ENCODE data around the gene DSG2.

The DSG2 gene

DNA sequence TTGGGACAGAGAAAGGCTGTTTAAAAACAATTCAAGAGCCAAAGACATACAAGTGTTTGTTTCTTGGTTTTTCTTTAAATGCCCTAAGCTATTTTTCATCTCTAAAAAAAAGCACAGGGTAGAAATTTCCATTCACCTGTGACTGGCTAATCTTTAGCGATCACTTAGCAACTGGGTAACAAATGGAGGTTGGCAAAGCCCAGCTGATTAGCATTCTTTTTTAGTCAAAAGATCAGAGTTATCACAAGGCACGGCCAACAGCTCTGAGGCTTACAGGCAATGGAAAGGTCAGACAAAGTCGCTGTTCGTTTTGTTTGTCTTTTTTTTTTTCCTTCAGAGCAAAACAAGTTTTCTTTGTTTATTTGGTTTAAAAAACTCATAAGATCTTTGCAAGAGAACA lies 64.7 kb downstream of the DSG2 start:
- Histone ChIP-seq H3K27ac (no peak overlapping the region), H3K4me3 (ENCODE audit: low read depth, low read length) (no peak overlapping the region), H3K36me3 (replicated peaks) (no peaks in the 10 kb centered on the region), H3K27me3 (replicated peaks) (no peaks in the 10 kb centered on the region)
- TF ChIP-seq, protein P1, sequence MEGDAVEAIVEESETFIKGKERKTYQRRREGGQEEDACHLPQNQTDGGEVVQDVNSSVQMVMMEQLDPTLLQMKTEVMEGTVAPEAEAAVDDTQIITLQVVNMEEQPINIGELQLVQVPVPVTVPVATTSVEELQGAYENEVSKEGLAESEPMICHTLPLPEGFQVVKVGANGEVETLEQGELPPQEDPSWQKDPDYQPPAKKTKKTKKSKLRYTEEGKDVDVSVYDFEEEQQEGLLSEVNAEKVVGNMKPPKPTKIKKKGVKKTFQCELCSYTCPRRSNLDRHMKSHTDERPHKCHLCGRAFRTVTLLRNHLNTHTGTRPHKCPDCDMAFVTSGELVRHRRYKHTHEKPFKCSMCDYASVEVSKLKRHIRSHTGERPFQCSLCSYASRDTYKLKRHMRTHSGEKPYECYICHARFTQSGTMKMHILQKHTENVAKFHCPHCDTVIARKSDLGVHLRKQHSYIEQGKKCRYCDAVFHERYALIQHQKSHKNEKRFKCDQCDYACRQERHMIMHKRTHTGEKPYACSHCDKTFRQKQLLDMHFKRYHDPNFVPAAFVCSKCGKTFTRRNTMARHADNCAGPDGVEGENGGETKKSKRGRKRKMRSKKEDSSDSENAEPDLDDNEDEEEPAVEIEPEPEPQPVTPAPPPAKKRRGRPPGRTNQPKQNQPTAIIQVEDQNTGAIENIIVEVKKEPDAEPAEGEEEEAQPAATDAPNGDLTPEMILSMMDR (IDR thresholded peaks at IDR 0.05; ENCODE audit: low read depth, low read length, missing control alignments) = no peak
- no peak for DNase-seq
- in situ Hi-C loops (cut with HindIII; ENCODE audit: low pct_ligation_motif_present, low sequenced_read_pairs) = no loop called here

DNA sequence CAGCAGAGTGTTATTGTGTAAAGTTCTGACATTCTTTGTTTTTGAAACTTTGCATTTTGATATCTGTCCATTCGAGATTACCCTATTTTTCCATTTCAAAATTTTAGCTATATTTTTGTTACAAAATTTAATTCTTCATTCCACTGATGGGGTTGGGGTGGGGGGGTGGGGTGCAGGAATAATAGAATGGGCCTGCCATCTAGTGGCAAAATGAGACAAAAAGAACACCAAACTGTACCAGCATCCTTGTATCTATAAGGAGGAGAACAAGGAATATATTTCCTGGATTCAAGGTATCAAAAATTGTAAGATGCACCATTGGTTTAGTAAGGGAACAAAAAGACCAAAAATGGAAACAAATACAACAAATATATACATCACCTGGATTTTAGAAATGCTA lies 65.8 kb downstream of the DSG2 start:
- in situ Hi-C loops (cut with HindIII; ENCODE audit: low pct_ligation_motif_present, low sequenced_read_pairs) = no loop called here
- no peak for DNase-seq
- TF ChIP-seq, protein P1 (IDR thresholded peaks at IDR 0.05; ENCODE audit: low read depth, low read length, missing control alignments) = no peak
- no peak overlapping the region for H3K27ac ChIP-seq
- H3K36me3 ChIP-seq (replicated peaks) = no peaks in the 10 kb centered on the region
- H3K27me3 ChIP-seq (replicated peaks) = no peaks in the 10 kb centered on the region
- H3K4me3 ChIP-seq (ENCODE audit: low read depth, low read length) = no peak overlapping the region

DNA sequence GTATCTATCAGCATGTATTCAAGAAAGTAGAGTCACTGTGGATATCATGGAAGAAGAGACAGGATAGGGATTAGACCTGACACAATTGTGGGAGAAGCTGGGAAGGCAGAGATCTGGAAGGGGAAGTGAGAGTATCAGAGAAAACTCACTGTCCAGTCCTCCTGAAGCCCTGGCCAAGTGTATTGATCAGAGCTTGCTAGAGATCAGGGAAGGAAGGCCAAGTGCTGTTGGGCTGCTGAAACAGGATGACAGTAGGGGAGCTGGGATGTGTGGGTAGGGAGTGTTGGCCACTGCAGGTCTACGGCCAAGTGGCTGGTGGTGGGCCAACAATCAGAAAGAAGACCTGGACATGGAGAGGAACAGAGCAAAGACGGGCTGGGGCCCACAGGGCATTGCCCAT lies 67.4 kb downstream of the DSG2 start:
- DNase-seq = no peak
- no peak overlapping the region for H3K4me3 ChIP-seq (ENCODE audit: low read depth, low read length)
- in situ Hi-C loops (cut with HindIII; ENCODE audit: low pct_ligation_motif_present, low sequenced_read_pairs) = no loop called here
- H3K27me3 ChIP-seq (replicated peaks) = no peaks in the 10 kb centered on the region
- TF ChIP-seq, protein P1 (IDR thresholded peaks at IDR 0.05; ENCODE audit: low read depth, low read length, missing control alignments) = no peak
- no peaks in the 10 kb centered on the region for H3K36me3 ChIP-seq (replicated peaks)
- H3K27ac ChIP-seq = no peak overlapping the region

DNA sequence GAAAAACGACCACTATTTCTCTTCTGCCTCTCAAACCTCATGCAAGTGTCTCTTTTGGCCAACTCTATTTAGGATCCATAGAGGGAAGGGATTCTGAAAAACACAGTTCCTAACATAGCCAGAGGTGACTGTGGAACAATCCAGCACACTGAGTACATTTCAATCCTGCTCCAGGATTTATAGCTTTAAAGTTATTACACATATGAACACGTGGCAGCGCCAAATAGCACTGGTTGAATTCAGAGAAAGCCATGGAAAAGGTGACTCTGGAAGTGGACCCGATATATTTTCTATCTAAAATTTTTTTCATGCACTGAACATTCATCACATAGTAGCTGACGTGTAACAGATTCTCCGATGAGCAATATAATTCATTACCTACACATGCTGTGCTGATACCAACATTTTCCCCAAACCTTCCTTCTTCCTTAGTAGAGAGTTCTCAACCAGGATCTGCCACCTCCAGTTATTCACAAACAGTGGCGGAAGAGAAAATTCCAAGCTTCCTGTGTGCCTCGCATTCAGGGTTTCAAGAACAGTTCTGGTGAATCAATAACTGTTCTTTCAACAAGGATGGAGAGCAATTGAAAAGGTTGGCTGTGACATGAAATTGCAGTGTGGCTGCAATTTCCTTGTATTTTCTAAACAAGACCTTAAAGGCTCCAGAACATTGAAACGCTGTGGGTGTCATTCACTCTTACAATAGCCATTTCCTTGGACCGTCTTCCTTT lies 68.0 kb downstream of the DSG2 start:
- Histone ChIP-seq H3K27me3 (replicated peaks) (no peaks in the 10 kb centered on the region), H3K27ac (no peak overlapping the region), H3K4me3 (ENCODE audit: low read depth, low read length) (no peak overlapping the region), H3K36me3 (replicated peaks) (no peaks in the 10 kb centered on the region)
- no peak for DNase-seq
- TF ChIP-seq, protein P1 (IDR thresholded peaks at IDR 0.05; ENCODE audit: low read depth, low read length, missing control alignments) = no peak
- in situ Hi-C loops (cut with HindIII; ENCODE audit: low pct_ligation_motif_present, low sequenced_read_pairs) = no loop called here

DNA sequence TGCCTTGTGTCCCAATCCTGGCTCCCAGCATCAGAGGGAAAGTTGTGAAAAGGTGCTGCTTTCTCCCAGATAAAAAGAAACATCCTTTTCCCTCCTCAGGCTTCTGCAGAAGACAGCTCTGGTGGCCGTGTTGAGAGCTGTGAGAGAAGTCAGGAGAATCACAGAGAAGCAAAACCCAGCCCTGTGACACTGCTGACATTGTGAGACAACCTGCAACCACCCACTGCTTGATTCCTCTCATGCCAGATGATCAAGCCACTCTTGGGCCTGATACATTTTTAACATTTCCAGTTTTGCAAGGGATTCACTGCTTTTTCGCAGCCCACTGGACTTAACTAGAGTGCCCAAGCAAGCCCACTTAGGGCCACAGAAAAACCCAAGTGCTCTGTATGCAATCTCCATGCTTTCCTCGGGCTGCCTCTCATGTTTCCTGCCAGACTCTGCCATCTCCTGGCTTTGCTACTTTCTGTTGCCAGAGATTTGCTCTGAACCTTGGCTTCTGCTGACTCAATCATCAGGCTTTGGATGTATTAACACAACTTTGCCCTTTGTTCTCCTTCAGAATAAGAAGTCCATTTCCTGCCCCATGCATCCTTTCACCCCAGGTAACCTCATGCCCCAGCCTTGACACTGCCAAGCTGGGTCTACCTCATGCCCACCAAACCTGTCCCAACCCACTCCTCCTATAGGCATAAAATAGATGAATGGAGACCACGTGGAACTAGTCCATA lies 68.8 kb downstream of the DSG2 start:
- H3K27me3 ChIP-seq (replicated peaks) = no peaks in the 10 kb centered on the region
- no peak overlapping the region for H3K27ac ChIP-seq
- TF ChIP-seq, protein P1 (IDR thresholded peaks at IDR 0.05; ENCODE audit: low read depth, low read length, missing control alignments) = no peak
- no peak for DNase-seq
- no peaks in the 10 kb centered on the region for H3K36me3 ChIP-seq (replicated peaks)
- H3K4me3 ChIP-seq (ENCODE audit: low read depth, low read length) = no peak overlapping the region
- in situ Hi-C loops (cut with HindIII; ENCODE audit: low pct_ligation_motif_present, low sequenced_read_pairs) = no loop called here

Data from brain microvascular endothelial cell (primary cell).